SJSA1 (cell line): ENCODE data around the gene SOD3. TPM values are rescaled to one million over a fixed set of nuclear protein-coding genes. Genes with fewer than 3 reads are reported as not detected.

Experiments
- DNase-seq, 2 experiments: peaks; one replicate each; pipeline ENCODE4 v3.0.0-alpha.2; 2015 to 2020; ENCODE audit warnings: low spot score in 2 of 2, low read depth in 1 of 2
- H3K27ac ChIP-seq: fragments of 250-450 bp; sonication (Bioruptor Pico); 2 replicates; pipeline ENCODE4 v1.5.1; 2020; ENCODE audit warnings: mild to moderate bottlenecking, moderate library complexity
- H3K27me3 ChIP-seq: fragments of 250-450 bp; sonication (Bioruptor Pico); replicated peaks from 2 replicates; pipeline ENCODE4 v1.5.1; 2020; ENCODE audit warnings: mild to moderate bottlenecking, moderate library complexity
- H3K36me3 ChIP-seq: fragments of 250-450 bp; sonication (Bioruptor Pico); 2 replicates; pipeline ENCODE4 v1.5.1; 2020; ENCODE audit warnings: mild to moderate bottlenecking
- H3K4me1 ChIP-seq: fragments of 250-450 bp; sonication (Bioruptor Pico); replicated peaks from 2 replicates; pipeline ENCODE4 v1.6.1; 2021; ENCODE audit warnings: mild to moderate bottlenecking
- H3K4me3 ChIP-seq: fragments of 250-450 bp; sonication (Bioruptor Pico); 2 replicates; pipeline ENCODE4 v1.5.1; 2020; ENCODE audit warnings: mild to moderate bottlenecking
- H3K9me3 ChIP-seq: fragments of 250-450 bp; sonication (Bioruptor Pico); replicated peaks from 2 replicates; pipeline ENCODE4 v1.5.1; 2020; ENCODE audit warnings: mild to moderate bottlenecking
- total RNA-seq: library from RNA; depleted of rRNA; stranded (reverse); fragments of >200 nt; shearing (Covaris generic); gene quantifications from 2 replicates; pipeline ENCODE4 v1.2.3, GENCODE V29; 2014

SOD3 gene
- total RNA-seq, 1 experiment from 2014 or later = 2.0 TPM

GRCh38 chr4:24769571-24769970, 25.8 kb upstream of the SOD3 start:
- H3K4me1 ChIP-seq = peaks cover 23% of the 10 kb centered on the region
- no peaks in the 10 kb centered on the region for H3K36me3 ChIP-seq
- DNase-seq = peak in 1 of 2 experiments; percentile 12
- no peaks in the 10 kb centered on the region for H3K27me3 ChIP-seq
- H3K4me3 ChIP-seq = no peak overlapping the region
- no peaks in the 10 kb centered on the region for H3K9me3 ChIP-seq
- peak overlapping the region; percentile 73 for H3K27ac ChIP-seq

- peaks cover 23% of the 10 kb centered on the region for H3K4me1 ChIP-seq
- DNase-seq = peak; percentile 31 to 61
- peak overlapping the region; percentile 73 for H3K27ac ChIP-seq
- H3K4me3 ChIP-seq = no peak overlapping the region
- H3K9me3 ChIP-seq = no peaks in the 10 kb centered on the region
- no peaks in the 10 kb centered on the region for H3K27me3 ChIP-seq
- H3K36me3 ChIP-seq = no peaks in the 10 kb centered on the region
Measured at GRCh38 chr4:24770032-24770584, 25.3 kb upstream of the SOD3 start.

- Histone ChIP-seq H3K36me3 (no peaks in the 10 kb centered on the region), H3K4me3 (no peak overlapping the region), H3K4me1 (peaks cover 20% of the 10 kb centered on the region), H3K9me3 (no peaks in the 10 kb centered on the region), H3K27me3 (no peaks in the 10 kb centered on the region), H3K27ac (peak overlapping the region; percentile 73)
- no peak for DNase-seq
Measured at GRCh38 chr4:24770667-24771066, 24.7 kb upstream of the SOD3 start.

- Histone ChIP-seq H3K4me3 (no peak overlapping the region), H3K27ac (no peak overlapping the region), H3K9me3 (no peaks in the 10 kb centered on the region), H3K36me3 (no peaks in the 10 kb centered on the region), H3K4me1 (peaks cover 20% of the 10 kb centered on the region), H3K27me3 (no peaks in the 10 kb centered on the region)
- DNase-seq = no peak
Measured at GRCh38 chr4:24771241-24771640, 24.1 kb upstream of the SOD3 start.

GRCh38 chr4:24772061-24772705, 23.2 kb upstream of the SOD3 start:
- H3K36me3 ChIP-seq = no peaks in the 10 kb centered on the region
- H3K27ac ChIP-seq = no peak overlapping the region
- H3K9me3 ChIP-seq = no peaks in the 10 kb centered on the region
- H3K4me1 ChIP-seq = peaks cover 20% of the 10 kb centered on the region
- DNase-seq = no peak
- no peak overlapping the region for H3K4me3 ChIP-seq
- H3K27me3 ChIP-seq = no peaks in the 10 kb centered on the region

GRCh38 chr4:24772952-24773351, 22.4 kb upstream of the SOD3 start:
- Histone ChIP-seq H3K36me3 (no peaks in the 10 kb centered on the region), H3K4me1 (peaks cover 20% of the 10 kb centered on the region), H3K27me3 (no peaks in the 10 kb centered on the region), H3K4me3 (no peak overlapping the region), H3K9me3 (no peaks in the 10 kb centered on the region), H3K27ac (no peak overlapping the region)
- no peak for DNase-seq

- H3K4me1 ChIP-seq = peaks cover 14% of the 10 kb centered on the region
- H3K27ac ChIP-seq = no peak overlapping the region
- no peak for DNase-seq
Measured at GRCh38 chr4:24774452-24774851, 20.9 kb upstream of the SOD3 start.

GRCh38 chr4:24775032-24775605, 20.3 kb upstream of the SOD3 start:
- H3K9me3 ChIP-seq = no peaks in the 10 kb centered on the region
- no peak for DNase-seq
- no peaks in the 10 kb centered on the region for H3K36me3 ChIP-seq
- H3K4me1 ChIP-seq = peaks cover 8% of the 10 kb centered on the region
- no peak overlapping the region for H3K4me3 ChIP-seq
- H3K27me3 ChIP-seq = no peaks in the 10 kb centered on the region
- no peak overlapping the region for H3K27ac ChIP-seq

More at GRCh38 chr4:24774452-24774851, 20.9 kb upstream of the SOD3 start:
- H3K4me3 ChIP-seq = no peak overlapping the region
- H3K36me3 ChIP-seq = no peaks in the 10 kb centered on the region
- H3K9me3 ChIP-seq = no peaks in the 10 kb centered on the region
- H3K27me3 ChIP-seq = no peaks in the 10 kb centered on the region

- no peak for DNase-seq
- H3K4me3 ChIP-seq = no peak overlapping the region
Measured at GRCh38 chr4:24775750-24776149, 19.6 kb upstream of the SOD3 start.

GRCh38 chr4:24777536-24778463, 17.6 kb upstream of the SOD3 start:
- Histone ChIP-seq H3K9me3 (no peaks in the 10 kb centered on the region), H3K4me1 (peaks cover 7% of the 10 kb centered on the region; the same call in 1 of the 2 replicates), H3K27ac (no peak overlapping the region), H3K36me3 (no peaks in the 10 kb centered on the region), H3K27me3 (no peaks in the 10 kb centered on the region), H3K4me3 (no peak overlapping the region)
- DNase-seq = no peak

More at GRCh38 chr4:24775750-24776149, 19.6 kb upstream of the SOD3 start:
- Histone ChIP-seq H3K4me1 (peaks cover 1% of the 10 kb centered on the region), H3K36me3 (no peaks in the 10 kb centered on the region), H3K9me3 (no peaks in the 10 kb centered on the region), H3K27ac (no peak overlapping the region), H3K27me3 (no peaks in the 10 kb centered on the region)

- Histone ChIP-seq H3K4me3 (no peak overlapping the region), H3K36me3 (no peaks in the 10 kb centered on the region), H3K9me3 (no peaks in the 10 kb centered on the region), H3K27ac (no peak overlapping the region), H3K4me1 (peaks cover 7% of the 10 kb centered on the region; the same call in 1 of the 2 replicates), H3K27me3 (no peaks in the 10 kb centered on the region)
- DNase-seq = no peak
Measured at GRCh38 chr4:24778464-24779225, 16.7 kb upstream of the SOD3 start.

- H3K4me1 ChIP-seq = peaks cover 7% of the 10 kb centered on the region; the same call in 1 of the 2 replicates
Measured at GRCh38 chr4:24780936-24781495, 14.4 kb upstream of the SOD3 start.

More at GRCh38 chr4:24780936-24781495, 14.4 kb upstream of the SOD3 start:
- H3K27ac ChIP-seq = no peak overlapping the region
- H3K36me3 ChIP-seq = no peaks in the 10 kb centered on the region
- no peak overlapping the region for H3K4me3 ChIP-seq
- DNase-seq = no peak
- H3K9me3 ChIP-seq = no peaks in the 10 kb centered on the region
- no peaks in the 10 kb centered on the region for H3K27me3 ChIP-seq
